ENCODE results near the gene MRPL18. TPM values are rescaled to one million over a fixed set of nuclear protein-coding genes. Genes with fewer than 3 reads are reported as not detected.

Gene MRPL18
- total RNA-seq (70.7 and 70.8 TPM in 2 replicates), polyA plus RNA-seq (40.5 and 55.4 TPM in 2 replicates), polyA minus RNA-seq (25.4 and 35.4 TPM in 2 replicates), Bru-seq, nascent RNA (percentile 77 among the genes with signal in this experiment), BruChase-seq, experiment 1, labeled RNA remaining after a 6-hour chase (percentile 87 among the genes with signal in this experiment), BruChase-seq, experiment 2, labeled RNA remaining after a 2-hour chase (percentile 75 among the genes with signal in this experiment)
- 78.1 and 83.1 TPM in 2 replicates for polyA plus RNA-seq (2011; cell fraction: cytosol; rRNA removed)
- polyA plus RNA-seq (2011; cell fraction: nucleus; rRNA removed) = 26.4 and 30.8 TPM in 2 replicates
- 67.8 and 89.4 TPM in 2 replicates for polyA plus RNA-seq (2012)
- 16.3 TPM for polyA minus RNA-seq (2011; cell fraction: cytosol; rRNA and poly(A)+ RNA removed)
- 8.4 and 10.1 TPM in 2 replicates for polyA minus RNA-seq (2011; cell fraction: nucleus; rRNA and poly(A)+ RNA removed)
- long read RNA-seq, transcript MRPL18-201 (4 exons, 978 nt) = major isoform, 257 of 324 reads
- long read RNA-seq, transcript MRPL18-202 (4 exons, 758 nt) = minor isoform, 5 of 324 reads
- long read RNA-seq, partial matches to known transcripts = 1 of 324 reads
- long read RNA-seq, other reads (novel, unspliced or antisense) = 61 of 324 reads

- H3K27me3 ChIP-seq (ENCODE audit: control insufficient read depth in 2 of 2, insufficient read depth in 2 of 2, low read length in 2 of 2) = no peaks in the 10 kb centered on the region
- CTCF ChIA-PET = interaction anchor here (0.7 to 2.4 kb wide), 10 partner anchors 16 to 743 kb away, joined by 3 to 7 read pairs (median 4); partner anchors contain the start of genes ACAT2 and WTAP
- H3K9me3 ChIP-seq (replicated peaks; ENCODE audit: control insufficient read depth, insufficient read depth, low read length) = no peaks in the 10 kb centered on the region
- FAIRE-seq (no peak), DNase-seq (ENCODE audit: low read depth, low spot score) (peak; percentile 98)
- H2AFZ ChIP-seq (ENCODE audit: low read depth, low read length) = peak within 1 kb of the TSS; percentile 87
- H3K79me2 ChIP-seq (ENCODE audit: control insufficient read depth, insufficient read depth, low read length) = peaks cover 74% of the 10 kb centered on the region
- H3K4me1 ChIP-seq (ENCODE audit: control insufficient read depth, extremely low read depth, insufficient read depth, low read length) = peaks cover 27% of the 10 kb centered on the region
- dilution Hi-C loops (cut with MboI; ENCODE audit: extremely low pct_ligation_motif_present, low sequenced_read_pairs) (no loop called here), intact Hi-C loops (cut with micrococcal nuclease) (loop anchor here (1.0 to 10.0 kb wide), 4 partner anchors 39 to 667 kb away; partner anchors contain the start of gene SOD2)
- BruUV-seq (replicated peaks) = TSS peak; percentile 47
- POLR2A ChIA-PET = interaction anchor here (0.6 to 2.9 kb wide), 10 partner anchors 10 to 222 kb away, joined by 3 to 21 read pairs (median 3); partner anchors contain the start of genes ACAT2, SOD2 and WTAP
- H3K4me2 ChIP-seq (ENCODE audit: insufficient read depth, low read length) = peak within 1 kb of the TSS; percentile 55
- peaks cover 2% of the 10 kb centered on the region for H4K20me1 ChIP-seq (replicated peaks; ENCODE audit: control insufficient read depth, extremely low read depth, insufficient read depth, low read length)
- H3K27ac ChIP-seq (ENCODE audit: insufficient read depth, low read depth, low read length) = peak within 1 kb of the TSS; percentile 62
- TF ChIP-seq EZH2 (IDR thresholded peaks at IDR 0.05; ENCODE audit: borderline replicate concordance, low read depth, low read length, severe bottlenecking) (no peak), GATA2 (IDR thresholded peaks at IDR 0.05; ENCODE audit: insufficient read depth, insufficient read length, low read depth, low read length) (no peak), MYC (IDR thresholded peaks at IDR 0.05; ENCODE audit: low read depth, low read length) (peak; percentile 10), JUN (IDR thresholded peaks at IDR 0.05; ENCODE audit: borderline replicate concordance, insufficient read depth, insufficient read length, low read depth) (no peak), POLR2AphosphoS5 (IDR thresholded peaks at IDR 0.05; ENCODE audit: insufficient read depth, low read depth, low read length) (peak; percentile 67), POLR2A (IDR thresholded peaks at IDR 0.05; ENCODE audit: low read depth, low read length) (peak; percentile 82), FOS (IDR thresholded peaks at IDR 0.05; ENCODE audit: borderline replicate concordance, insufficient read depth, low read length) (no peak), MAX (IDR thresholded peaks at IDR 0.05; ENCODE audit: insufficient read depth, insufficient read length) (peak; percentile 15), CTCF (IDR thresholded peaks at IDR 0.05; ENCODE audit: extremely low read depth in 1 of 2, insufficient read depth in 1 of 2, low read depth in 1 of 2, low read length in 2 of 2) (no peak)
- H3K9me1 ChIP-seq (replicated peaks; ENCODE audit: control insufficient read depth, extremely low read depth, insufficient read depth, low read length) = no peaks in the 10 kb centered on the region
- peak within 1 kb of the TSS; percentile 87 for H3K9ac ChIP-seq (replicated peaks; ENCODE audit: extremely low read depth, insufficient read depth, low read length)
- H3K4me3 ChIP-seq (replicated peaks in 1 of 3; ENCODE audit: insufficient read depth in 1 of 3, low read depth in 1 of 3, low read length in 3 of 3) = peak within 1 kb of the TSS; percentile 63 to 95 (median 64)
- peaks cover 2 to 3% of the 10 kb centered on the region in 2 experiments for H3K36me3 ChIP-seq (ENCODE audit: control insufficient read depth in 2 of 2, extremely low read depth in 1 of 2, insufficient read depth in 2 of 2, low read length in 2 of 2)
Measured at GRCh38 chr6:159790149-159790955, at the start of gene MRPL18. TSS of gene MRPL18 (plus strand) at chr6:159790467. CDS start at chr6:159790588, 121 bp downstream.

Measured in endothelial cell of umbilical vein (primary cell).